GM23248 (cell line): ENCODE measurements around the gene RGS9.

Source experiments
- EZH2 ChIP-seq: fragments of 200-600 bp; sonication (generic); IDR thresholded peaks from 2 replicates; pipeline ENCODE4 v1.6.1; 2018; ENCODE audit warnings: antibody characterized with exemption, mild to moderate bottlenecking; ENCODE audit not compliant: insufficient read depth, poor library complexity, severe bottlenecking
- EZH2phosphoT487 ChIP-seq: fragments of 200-600 bp; sonication (generic); IDR thresholded peaks from 2 replicates; pipeline ENCODE4 v1.6.1; 2018; ENCODE audit warnings: antibody characterized with exemption, moderate library complexity, mild to moderate bottlenecking, low read depth; ENCODE audit not compliant: insufficient read depth

GRCh38 chr17:65184235-65184959 lies 47.2 kb downstream of the RGS9 start:
- TF ChIP-seq EZH2 (no peak), EZH2phosphoT487 (no peak)
